Measurements from ENCODE around the gene VCP.

Gene VCP

GRCh38 chr9:35072461-35073278, at the start of gene VCP:
Gene VCP, minus strand, starts transcription at chr9:35072625. Its CDS starts 272 bp downstream, at chr9:35072353.
- DNase-seq = peak; percentile 95 to 97

DNA sequence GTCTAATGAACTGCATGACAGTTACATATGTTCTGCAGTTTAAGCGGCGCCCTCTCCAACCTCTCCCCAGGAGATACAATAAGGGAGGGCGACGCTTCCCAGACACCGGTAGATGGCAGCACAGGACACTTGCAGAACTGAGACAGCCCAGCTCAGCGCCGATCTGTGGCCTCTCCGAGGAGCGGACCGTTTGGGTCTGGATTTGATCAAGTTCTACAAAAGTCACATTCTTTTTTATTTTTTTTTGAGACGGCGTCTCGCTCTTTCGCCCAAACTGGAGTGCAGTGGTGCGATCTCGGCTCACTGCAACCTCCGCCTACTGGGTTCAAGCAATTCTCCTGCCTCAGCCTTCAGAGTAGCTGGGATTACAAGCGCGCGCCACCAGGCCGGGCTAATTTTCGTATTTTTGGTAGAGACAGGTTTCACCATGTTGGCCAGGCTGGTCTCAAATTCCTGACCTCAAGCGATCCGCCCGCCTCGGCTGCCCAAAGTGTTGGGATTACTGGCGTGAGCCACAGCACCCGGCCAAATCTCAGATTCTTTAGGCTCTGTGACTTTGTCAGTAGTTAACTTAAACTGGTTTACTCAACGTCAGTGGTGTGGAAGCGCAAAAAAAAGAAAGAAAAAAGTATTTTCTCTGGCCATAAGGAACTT, 44.6 kb upstream of the VCP start:
- DNase-seq = peak; percentile 83

GRCh38 chr9:35116539-35116897, 44.1 kb upstream of the VCP start:
- no peak for DNase-seq

GRCh38 chr9:35115680-35116538, 43.5 kb upstream of the VCP start, which contains the start of gene ATOSB:
Gene ATOSB, minus strand, starts transcription at chr9:35115862. Its CDS starts 7,588 bp downstream, at chr9:35108274.
- DNase-seq = peak; percentile 88 to 89

- no peak for DNase-seq
These were observed 42.6 kb upstream of the VCP start for GRCh38 chr9:35114840-35115628.

- DNase-seq = peak; percentile 55 to 61
These were observed 41.9 kb upstream of the VCP start for GRCh38 chr9:35114113-35114839.

- peak in 1 of 2 experiments; percentile 20 for DNase-seq
These were observed 40.0 kb upstream of the VCP start for GRCh38 chr9:35112257-35113020.

- DNase-seq = peak; percentile 95
These were observed 38.8 kb upstream of the VCP start for GRCh38 chr9:35111001-35111933.

- no peak for DNase-seq
These were observed 37.9 kb upstream of the VCP start for GRCh38 chr9:35110327-35110761.

- no peak for DNase-seq
These were observed 36.6 kb upstream of the VCP start for GRCh38 chr9:35108946-35109575.

GRCh38 chr9:35108461-35108860, 36.0 kb upstream of the VCP start:
- no peak for DNase-seq

DNA sequence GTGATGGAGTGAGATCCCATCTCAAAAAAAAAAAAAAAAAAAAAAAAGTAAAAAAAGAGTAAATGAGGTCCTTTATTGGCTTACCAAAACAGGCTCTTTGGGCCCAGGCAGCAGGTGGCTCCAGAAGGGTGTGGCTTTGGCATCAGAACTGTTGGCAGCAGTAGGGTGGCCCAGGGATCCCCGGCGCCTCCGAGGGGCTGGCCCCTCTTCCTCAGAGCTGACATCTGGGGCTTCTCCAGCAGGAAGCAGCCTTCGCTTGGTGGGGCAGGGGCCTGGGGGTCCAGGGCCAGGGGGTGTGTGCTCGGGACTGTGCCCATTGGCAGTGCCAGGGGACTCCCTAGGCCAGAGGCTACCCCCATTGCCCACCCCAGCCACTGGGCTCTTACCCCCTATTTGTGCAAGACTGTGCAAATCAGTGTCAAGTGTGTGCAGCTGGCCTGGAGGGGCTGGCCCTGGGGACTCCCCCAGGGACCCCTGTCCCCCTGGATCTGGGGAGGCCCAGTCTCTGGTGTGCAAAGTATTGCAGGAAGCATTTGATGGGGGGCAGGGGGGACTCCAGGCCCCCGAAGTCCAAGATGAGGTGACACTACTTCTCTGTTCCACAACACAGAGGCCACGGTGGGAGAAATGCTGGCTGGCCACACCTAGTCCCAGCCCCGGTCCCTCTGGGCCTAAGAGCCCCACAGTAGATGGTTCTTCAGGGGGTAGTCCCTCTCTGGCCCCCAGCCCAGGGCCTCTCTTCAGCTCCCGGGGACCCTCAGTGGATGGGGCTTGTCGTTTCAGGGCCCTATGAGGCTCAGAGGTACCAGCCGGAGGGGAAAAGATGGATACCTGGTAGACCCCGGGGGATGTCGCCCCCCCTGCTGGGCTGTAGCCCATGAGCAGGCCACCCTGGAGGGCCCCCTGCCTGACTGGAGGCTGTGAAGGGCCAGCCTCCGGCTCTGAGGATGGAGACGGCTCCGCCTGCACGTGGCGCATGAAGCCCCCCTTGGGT, 35.2 kb upstream of the VCP start:
- DNase-seq = no peak

- no peak for DNase-seq
These were observed 33.9 kb upstream of the VCP start for GRCh38 chr9:35106343-35106730.

- DNase-seq = no peak
These were observed 33.3 kb upstream of the VCP start for GRCh38 chr9:35105571-35106342.

DNA sequence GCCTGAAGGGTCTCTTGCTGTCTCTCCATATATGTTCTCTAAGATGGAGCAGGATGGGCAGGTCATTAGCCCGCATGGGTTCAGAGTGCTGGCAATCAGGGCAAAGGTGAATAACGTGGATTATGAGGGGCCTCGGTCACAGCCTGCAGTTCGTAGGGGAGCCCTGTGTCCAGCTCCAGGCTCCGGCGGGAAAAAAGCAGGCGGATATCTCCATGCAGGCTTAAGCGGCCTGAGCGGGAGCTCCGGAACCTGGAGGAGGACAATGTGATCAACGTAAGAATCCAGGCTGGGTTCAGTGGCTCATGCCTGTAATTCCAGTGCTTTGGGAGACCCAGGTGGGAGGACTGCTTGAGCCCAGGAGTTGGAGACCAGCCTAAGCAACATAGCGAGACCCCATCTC, 32.7 kb upstream of the VCP start:
- DNase-seq = no peak

GRCh38 chr9:35104586-35104985, 32.2 kb upstream of the VCP start:
- DNase-seq = no peak

GRCh38 chr9:35103660-35104191, 31.3 kb upstream of the VCP start:
- no peak for DNase-seq

Measured in activated CD4-positive, alpha-beta T cell treated with anti-CD3 and anti-CD28 coated beads, Interleukin-2, amount 50 U/mL, for 4 hours (primary cell).